Measurements from ENCODE around the gene RNU5B-1.

The RNU5B-1 gene

GRCh38 chr15:65328506-65329287 is 24.2 kb downstream of the RNU5B-1 start:
- DNase-seq (ENCODE audit: low spot score): no peak

DNA sequence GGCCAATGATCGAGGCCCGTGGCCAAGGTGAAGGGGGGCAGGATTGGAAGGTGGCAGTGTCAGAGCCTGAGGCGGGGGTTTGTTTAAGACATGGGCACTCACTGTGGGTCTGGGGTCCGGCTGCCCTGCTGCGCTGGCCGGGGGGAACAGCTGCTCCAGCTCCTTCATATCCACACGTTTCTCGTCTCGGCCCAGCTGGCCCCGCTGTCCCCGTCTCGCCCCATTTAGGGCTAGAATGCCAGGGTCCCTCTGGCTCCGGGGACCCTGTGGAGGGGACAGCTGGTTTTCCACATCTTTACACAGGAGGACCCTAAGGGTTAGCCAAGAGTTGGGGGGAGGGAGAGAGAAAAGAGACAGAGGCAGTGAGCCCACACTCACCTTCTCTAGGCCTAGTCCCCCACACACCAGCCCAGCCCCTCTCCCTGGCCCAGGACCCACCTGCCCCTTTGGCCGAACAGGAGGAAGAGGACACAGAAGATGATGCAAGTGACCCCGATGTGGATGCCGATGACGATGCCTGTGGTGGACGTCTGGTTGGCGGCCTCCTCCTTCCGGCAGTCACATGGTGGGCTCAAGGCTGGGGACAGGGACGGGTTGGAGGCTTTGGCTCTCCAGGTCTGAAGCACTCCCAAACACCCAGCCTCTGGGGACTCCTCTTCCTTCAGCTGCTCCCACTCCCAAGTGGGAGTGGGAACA is 25.0 kb downstream of the RNU5B-1 start:
- no peak for DNase-seq (ENCODE audit: low spot score)

GRCh38 chr15:65329984-65330735 is 25.7 kb downstream of the RNU5B-1 start:
- no peak for DNase-seq (ENCODE audit: low spot score)

DNA sequence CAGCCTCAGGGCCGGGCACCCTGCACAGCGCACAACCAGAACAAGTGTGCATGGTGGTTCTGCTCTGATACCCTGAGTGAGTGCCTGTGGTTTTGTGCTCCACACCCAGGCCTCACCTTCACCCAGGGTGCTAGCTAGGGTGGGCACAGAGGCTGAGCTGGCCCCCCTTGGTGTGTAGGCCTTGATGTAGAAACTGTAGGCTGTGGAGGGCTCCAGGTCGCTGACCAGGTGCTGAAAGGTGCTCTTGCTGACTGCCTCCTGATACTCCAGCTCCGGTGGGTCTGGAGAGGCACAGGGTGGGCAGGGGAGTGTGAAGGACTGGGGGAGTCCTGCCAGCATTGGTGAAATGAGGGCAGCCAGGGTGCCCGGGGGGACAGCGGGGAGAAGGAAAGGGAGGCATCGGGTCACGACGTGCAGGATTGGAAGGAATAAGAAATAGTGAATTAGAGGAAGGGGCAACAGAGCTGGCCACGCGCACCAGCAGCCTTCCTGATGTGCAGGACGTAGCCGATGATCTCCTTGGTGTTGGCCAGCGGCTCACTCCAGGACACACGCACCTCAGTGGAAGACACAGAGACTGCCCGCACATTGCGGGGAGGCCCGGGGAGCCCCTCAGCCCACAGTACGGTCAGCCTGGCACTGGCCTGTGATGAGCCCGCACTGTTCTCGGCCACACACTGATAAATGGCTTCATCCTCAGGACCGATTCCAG is 26.6 kb downstream of the RNU5B-1 start:
- DNase-seq (ENCODE audit: low spot score): no peak

DNA sequence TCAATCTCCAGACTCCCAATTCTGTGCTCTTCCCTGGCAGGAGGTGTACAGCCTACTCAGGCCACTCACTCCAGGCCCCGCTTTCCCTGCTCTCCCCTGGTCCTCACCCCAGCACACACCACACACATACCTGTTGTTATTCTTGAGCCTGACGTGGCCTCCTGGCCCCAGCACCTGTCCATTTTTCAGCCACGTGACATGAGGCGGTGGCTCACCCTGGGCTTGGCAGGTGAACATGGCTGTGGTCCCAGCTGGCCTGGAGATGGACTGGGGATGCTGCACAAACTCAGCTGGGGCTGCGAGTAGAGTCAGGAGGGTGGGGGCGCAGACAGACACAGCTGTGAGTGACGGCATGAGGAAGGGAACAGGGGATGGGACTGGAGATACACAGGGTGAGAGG is 27.3 kb downstream of the RNU5B-1 start:
- DNase-seq (ENCODE audit: low spot score): no peak

DNA sequence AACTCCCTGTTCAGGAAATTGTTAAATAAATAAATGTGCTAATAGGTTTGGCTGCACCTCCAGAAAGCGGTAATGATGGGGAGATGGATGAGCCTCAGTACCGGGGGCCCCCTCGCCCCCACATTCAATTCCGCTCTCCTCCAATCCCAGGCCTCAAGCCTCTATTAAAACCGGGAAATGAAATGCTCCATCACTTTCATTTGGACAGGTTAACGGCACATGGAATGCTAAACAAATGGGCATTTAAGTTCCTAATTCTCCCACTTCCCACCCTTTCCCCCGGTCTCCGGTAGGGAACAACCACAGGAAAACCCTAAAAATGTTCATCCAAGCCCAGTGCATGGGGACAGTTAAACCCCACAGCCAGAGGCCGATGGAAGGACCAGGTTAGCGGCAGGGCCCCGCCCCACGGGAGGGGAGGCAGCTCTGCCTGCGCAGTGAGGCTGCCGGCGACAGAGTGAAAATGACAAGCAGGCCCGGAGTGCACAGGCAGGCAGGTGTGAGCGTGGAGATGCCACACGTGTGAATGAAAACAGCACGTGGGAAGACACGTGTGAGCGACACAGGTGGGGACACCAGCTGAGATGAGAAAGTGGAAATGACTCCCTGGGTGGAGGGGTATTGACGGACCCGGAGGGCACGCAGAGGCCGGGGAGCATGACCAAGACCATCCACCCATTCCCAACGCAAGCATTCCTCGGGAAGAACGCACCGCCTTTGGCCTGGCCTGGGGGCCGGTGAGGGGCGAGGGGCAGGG is 28.1 kb downstream of the RNU5B-1 start:
- DNase-seq (ENCODE audit: low spot score): no peak

DNA sequence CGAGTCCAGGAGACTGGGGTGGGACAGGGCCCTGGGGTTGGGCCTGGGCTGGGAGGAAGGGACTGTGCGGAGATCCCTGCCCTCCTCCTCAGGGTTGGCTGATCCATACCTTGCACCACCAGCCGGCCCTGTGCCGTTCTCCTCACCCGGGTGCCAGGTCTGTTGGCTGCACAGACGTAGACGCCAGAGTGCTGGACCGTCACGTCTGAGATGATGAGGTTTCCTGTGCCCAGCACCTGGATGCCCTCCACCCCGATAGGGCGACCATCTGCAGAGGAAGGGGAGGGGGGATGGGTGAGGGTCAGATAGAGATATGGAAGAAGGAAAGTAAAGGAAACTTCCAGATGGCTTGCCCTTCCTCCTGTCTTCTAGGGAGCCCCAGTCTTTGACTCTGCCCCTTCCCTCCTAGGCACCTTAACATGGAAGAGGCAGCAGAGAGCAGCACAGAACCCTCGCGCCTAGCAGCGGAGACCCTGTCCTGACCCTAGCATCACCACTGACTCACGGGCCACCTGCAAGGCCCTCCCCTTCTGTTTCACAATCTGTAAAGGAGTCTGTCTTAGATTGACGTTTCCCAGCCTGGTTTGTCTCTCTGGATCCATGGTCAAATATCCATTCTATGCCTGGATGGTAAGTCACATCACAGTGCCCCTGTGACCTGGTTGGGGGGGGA is 28.8 kb downstream of the RNU5B-1 start:
- DNase-seq (ENCODE audit: low spot score): no peak

DNA sequence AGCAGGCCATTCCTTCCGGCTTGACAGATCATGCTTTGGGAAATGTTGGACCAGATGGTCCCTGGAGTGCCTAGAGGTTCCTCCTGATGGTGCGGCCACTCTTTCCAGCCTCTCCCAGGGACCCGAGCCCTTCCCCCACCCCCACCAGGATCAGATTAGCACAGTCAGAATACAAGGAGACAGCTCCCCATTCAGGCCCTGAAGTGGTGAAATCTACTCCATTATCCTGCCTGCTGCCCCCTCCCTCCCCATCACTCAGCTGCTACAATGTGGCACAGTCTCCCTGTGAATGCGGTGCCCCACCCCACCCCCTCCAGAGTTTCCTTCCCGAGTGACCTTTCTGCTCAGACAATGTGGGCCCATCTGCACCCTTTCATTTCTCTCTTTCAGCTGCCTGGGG is 29.4 kb downstream of the RNU5B-1 start:
- DNase-seq (ENCODE audit: low spot score): no peak

DNA sequence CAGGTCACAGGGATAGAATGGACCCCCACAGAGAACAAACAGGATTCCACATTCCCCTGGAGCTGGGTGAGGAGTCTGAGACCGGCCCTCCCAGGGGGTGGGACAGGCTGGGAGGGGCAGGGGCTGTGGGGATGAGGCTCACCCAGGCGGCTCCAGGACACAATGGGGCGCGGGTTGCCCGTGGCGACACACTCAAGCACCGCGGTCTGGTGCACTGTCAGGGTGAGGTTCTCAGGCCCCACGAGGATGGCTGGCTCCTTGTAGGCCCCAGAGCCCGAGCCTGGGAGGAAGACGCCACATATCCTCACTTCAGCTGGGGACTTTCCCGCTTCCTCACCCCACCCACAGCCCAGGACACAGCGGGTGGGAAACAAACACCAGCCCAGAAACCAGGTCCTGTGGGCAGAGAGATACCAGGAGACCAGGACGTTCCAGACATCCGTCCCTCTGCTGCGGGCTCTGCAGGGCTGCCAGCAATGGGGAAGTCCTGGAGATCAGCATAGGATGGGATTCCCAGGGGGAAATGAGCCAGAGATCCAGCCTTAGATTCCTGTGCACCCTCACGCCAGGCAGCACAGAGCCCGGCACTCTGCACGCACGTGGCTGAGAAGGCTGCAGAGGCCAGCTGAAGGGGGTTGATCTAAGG is 30.2 kb downstream of the RNU5B-1 start:
- DNase-seq (ENCODE audit: low spot score): peak; percentile 53

- DNase-seq (ENCODE audit: low spot score): no peak
Observed at GRCh38 chr15:65335278-65336055, 31.0 kb downstream of the RNU5B-1 start.

DNA sequence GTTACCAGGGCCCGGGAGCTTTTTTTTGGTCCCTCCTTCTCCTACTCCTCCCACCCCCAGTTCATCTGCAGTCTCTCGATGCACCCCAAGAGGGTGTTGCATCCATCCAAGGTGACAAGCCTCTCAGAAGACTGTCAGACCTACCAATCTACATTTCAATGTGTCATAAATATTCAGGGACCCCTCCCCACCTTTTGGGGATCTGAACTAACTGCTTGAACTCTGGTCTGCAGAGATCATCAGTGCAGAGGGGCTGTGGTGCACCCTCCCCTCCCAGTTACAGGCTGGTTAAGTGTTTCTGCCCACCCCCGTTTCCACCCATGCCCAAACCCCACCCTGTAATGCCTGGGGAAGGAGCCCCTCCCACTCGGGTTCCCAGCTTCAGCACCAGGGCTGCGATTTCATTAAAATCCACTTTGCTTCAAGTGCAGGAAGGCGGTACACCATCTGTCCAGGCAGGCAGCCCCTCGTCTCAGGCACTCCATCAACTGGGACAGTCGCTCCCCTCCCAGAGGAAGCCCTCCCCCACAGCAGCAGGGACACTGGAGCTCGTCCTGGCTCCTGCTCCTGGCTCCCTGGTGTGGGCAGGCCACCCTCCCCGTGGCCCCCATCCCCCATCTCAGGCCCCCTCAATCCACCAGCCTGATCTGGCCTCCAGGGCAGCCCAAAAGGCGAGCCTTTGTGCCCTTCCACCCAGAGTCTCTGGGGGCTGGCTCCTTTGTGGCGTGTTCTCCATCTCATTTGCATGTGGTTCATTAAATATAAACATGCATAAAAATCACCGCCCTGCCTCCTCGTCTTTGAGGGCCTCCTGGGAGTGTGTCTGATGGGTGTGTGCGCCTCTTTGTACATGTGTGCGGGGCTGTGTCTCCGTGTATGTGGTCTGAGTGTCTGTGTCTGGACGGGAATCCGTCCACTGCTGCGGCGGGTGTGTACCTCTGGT is 32.3 kb downstream of the RNU5B-1 start:
- DNase-seq (ENCODE audit: low spot score): peak; percentile 49

- peak; percentile 76 for DNase-seq (ENCODE audit: low spot score)
Observed at GRCh38 chr15:65337436-65338070, 33.1 kb downstream of the RNU5B-1 start.

DNA sequence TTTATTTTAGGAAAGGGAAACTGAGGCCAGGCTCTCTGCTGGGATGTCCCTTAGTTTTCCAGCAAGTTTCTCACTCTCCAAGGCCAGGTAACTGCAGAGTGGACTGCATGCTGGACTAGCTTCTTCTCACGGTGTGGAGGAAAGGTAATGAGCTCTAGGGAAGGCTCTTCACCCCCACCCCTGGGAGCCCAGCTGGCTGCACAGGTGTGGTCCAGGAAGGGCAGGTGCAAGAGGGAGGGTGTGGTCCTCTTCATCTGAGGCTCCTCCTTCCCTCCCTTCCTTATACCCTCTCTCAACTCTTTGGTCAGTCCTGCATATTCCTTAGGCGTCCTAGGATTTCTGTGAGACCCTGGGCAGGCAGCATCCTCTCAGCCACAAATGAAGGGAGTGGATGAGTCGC is 33.9 kb downstream of the RNU5B-1 start:
- no peak for DNase-seq (ENCODE audit: low spot score)

DNA sequence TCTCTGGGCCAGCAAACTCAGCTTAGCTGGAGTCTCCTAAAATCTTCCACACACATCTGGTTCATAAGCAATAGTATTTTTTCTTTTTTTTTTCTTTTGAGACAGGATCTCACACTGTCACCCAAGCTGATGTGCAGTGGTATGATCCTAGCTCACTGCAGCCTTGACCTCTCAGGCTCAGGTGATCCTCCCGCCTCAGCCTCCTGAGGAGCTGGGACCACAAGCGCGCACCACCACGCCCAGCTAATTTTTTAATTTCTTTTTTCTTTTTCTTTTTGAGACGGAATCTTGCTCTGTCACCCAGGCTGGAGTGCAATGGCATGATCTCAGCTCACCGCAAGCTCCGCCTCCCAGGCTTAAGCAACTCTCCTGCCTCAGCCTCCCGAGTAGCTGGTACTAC is 34.3 kb downstream of the RNU5B-1 start:
- no peak for DNase-seq (ENCODE audit: low spot score)

GRCh38 chr15:65339416-65339815 is 34.9 kb downstream of the RNU5B-1 start:
- DNase-seq (ENCODE audit: low spot score): no peak

DNA sequence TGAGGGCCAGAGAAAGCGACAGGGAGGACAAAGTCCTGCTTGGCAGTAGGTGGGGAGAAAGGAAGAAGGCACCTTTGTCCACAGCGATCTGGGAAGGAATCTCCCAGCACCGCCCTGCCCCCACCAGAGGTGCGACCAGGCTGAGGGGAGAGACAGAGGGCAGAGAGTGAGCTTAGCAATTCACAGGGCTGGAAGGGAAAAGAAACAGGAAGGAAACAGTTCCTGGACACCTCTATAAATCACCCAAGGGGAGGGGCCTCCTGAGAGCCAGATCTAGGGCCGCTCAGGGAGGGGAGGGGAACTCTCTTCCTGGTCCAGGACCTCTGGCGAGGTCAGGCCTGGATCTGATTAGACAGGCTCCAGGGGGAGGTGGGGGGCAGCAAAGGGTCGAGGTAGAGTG is 35.4 kb downstream of the RNU5B-1 start:
- peak; percentile 57 for DNase-seq (ENCODE audit: low spot score)

DNA sequence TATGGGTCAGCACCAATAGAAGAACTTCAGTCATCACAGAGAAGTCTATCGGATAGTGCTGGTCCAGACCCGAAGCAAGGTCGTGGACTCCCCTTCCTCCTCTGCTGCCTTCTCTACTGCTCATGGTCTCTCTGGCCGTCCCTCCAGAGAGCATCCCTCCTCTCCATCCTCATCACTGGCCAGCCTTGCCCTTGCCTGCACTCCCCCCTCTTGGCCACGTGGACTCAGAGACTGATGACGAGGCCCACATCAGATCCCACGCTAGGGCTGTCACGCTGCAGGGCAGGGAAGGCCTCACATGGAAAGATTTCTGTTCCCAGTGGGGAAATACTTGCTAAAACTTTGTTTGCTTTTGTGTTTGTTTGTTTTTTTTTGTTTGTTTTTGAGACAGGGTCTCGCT is 38.0 kb downstream of the RNU5B-1 start:
- DNase-seq (ENCODE audit: low spot score): no peak
